Stimulated activated CD4-positive, alpha-beta T cell treated with anti-CD3 and anti-CD28 coated beads, Interleukin-1b, Interleukin-23, amount 100 ng/mL, for 4 hours (primary cell): Measurements from ENCODE around the gene FAF2.
"Not testable (repeated sequence)": the region's sequence is repeated elsewhere in the genome, so short reads cannot be mapped to it uniquely, and the experiment has no call there.

ENCODE experiments used
- DNase-seq, 2 donors: peaks; one replicate each; pipeline ENCODE4 v3.0.0-alpha.2; 2020; ENCODE audit warnings: low read depth in 2 of 2

The FAF2 gene

DNA sequence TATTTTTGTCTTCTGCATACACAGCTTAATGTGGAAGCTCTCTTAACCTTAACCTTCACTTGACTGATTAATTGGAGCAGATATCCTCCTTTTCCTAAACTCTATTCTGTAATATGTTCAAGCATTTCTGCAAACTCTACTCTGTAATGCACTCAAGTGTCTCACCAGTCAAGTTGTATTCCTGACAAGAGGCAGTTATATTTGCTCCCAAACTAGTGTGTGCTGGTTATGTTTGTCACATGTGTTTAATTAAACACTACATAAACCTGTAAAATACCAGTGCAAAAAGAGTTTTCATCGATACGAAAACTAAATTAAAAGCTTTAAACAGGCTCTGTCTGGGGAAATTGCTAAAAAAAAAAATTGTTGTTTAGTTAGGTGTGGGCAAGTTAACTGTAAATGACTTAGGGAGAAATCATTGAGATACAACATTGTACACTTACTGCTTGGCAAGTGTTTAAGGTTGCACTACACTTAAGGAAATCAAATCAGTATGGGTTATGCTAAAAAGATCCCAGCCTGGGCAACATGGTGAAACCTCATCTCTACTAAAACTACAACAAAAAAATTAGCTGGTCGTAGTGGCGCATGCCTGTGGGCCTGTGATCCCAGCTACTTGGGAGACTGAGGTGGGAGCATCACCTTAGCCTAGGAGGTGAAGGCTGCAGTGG lies 6.7 kb downstream of the FAF2 start:
- no peak for DNase-seq

DNA sequence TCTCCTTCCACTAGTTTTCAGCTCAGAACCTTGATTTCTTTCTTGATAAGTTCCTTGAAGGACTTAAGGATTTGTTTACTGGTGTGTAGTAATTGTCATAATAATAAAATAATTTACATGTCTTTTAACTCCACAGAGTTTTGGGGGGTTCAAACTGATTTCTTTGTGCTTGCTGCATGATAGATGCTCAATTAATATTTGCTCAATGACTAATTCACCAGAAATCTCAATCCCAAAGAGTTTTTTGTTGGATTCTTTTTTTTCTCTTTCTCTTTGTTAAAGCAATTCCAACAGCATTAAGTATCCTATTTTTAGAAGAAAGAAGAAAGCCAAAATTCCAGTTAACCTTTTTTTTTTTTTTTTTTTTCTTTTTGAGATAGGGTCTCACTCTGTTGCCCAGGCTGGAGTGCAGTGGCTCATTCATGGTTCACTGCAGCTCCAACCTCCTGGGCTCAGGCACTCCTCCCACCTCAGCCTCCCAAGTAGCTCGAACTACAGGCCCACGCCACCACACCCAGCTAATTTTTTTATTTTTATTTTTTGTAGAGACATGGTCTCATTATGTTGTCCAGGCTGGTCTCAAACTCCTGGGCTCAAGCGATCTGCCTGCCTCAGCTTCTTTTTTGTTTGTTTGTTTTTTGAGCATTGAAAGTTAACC lies 10.8 kb downstream of the FAF2 start:
- DNase-seq = no peak

DNA sequence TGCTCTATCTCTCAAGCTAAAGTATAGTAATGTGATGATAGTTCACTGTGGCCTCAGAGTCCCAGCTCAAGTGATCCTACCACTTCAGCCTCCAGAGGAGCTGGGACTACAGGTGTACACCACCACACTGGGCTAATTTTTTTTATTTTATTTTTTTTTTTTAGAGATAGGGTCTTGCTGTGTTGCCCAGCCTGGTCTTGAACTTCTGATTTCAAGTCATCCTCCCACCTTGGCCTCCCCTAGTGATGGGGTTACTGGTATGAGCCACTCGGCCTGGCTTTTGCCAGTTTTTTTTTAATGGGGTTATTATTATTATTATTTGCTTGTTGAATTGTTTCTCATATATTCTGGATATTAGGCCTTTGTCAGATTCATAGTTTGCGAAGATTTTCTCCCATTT lies 13.2 kb downstream of the FAF2 start:
- no peak for DNase-seq

DNA sequence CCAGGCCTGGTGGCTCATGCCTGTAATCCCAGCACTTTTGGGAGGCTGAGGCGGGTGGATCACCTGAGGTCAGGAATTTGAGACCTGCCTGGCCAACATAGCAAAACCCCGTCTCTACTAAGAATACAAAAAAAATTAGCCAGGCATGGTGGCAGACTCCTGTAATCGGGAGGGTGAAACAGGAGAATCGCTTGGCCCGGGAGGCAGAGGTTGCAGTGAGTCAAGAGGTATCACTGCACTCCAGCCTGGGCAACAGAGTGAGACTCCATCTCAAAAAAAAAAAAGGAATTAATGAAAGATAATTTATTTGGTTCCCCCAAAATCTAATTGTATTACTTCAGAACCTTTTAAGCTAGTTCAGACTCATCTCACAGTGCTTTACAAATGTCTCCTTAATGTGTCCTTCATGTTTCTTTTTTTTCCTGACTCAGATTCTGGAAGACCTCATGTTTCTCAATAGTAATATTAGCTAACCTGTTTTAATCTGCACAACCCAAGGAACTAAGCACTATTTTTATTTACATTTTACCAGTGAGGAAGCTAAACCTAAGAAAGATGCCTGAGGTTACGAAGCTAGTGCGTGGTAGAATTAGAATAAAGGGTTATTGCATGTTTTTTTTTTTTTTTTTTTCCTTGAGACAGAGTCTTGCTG lies 15.1 kb downstream of the FAF2 start:
- DNase-seq = no peak

DNA sequence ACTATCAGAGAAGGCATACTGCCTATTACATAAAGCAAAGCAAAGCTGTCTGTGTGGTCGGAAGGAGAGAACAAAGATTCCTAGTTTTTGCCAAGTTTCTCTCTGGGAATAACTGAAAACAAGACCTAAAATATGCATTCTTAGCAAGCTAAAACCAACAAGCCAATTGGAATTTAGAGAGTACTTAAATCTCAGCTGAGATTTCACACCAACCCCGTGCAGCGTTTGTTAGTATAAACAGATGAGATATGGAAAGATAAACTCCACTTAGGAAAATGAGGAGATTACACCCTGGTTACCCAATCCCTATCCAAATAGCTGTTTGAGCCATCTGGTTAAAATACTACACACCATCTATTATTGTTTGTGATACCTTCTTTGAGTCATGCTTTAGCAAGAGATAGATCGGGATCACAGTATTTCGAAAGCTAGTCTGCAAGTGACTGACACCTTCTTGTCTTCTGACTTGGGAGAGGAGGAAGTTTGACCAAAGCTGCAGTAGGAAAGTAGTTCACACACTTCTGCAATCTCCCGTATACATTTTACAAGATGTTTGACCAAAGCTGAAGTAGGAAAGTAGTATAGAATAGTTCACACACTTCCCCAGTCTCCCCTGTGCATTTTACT lies 18.2 kb downstream of the FAF2 start:
- no peak for DNase-seq

DNA sequence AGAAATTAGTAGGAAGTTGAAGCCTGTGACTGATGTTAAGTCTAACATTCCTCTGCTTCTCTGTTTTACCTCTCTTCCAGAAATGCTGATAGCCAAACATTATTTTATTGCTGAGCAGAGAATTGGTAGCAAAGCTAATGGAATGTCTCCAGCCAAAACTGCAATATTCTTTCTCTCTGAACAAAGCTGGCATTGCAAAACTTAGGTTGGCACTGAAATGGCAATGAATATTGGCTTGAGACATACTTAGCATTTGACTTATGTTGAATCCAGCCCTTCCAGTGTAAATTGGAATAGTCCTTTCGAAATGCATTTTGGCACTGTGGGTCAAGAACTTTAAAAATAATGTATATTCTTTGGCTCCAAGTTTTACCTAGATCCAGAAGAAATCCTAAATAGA lies 21.1 kb downstream of the FAF2 start:
- DNase-seq = no peak

DNA sequence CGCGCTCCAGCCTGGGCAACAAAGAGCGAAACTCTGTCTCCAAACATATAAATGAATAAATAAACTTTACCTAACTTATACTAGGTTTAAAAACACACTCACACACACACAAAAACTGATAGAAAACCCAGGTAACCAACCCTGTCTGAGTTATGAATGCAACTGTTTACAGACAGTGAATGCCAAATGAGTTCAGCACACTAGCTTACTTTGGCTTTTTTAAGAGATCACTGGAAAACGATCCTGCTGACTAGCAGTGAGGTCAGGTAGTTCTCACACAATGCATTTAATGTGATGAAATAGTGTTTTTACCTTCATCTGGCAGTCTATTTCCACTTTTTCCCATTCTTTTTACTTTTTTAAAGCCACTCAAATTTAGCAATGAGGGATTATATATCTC lies 22.4 kb downstream of the FAF2 start:
- DNase-seq = no peak

DNA sequence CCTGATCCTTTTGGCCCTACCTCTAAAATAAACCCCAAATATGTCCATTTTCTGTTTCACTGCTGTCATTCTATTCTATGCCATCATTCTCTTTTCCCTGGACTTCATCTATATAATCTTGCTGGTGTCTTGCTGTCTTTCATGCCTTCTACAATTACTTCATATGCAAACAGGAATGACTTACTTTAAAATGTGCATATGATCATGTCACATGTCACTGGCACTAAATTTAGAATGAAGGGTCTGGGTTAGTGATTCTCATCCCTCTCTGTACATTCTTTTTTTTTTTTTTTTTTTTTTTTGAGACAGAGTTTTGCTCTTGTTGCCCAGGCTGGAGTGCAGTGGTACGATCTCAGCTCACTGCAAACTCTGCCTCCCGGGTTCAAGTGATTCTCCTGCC lies 22.9 kb downstream of the FAF2 start:
- no peak for DNase-seq

DNA sequence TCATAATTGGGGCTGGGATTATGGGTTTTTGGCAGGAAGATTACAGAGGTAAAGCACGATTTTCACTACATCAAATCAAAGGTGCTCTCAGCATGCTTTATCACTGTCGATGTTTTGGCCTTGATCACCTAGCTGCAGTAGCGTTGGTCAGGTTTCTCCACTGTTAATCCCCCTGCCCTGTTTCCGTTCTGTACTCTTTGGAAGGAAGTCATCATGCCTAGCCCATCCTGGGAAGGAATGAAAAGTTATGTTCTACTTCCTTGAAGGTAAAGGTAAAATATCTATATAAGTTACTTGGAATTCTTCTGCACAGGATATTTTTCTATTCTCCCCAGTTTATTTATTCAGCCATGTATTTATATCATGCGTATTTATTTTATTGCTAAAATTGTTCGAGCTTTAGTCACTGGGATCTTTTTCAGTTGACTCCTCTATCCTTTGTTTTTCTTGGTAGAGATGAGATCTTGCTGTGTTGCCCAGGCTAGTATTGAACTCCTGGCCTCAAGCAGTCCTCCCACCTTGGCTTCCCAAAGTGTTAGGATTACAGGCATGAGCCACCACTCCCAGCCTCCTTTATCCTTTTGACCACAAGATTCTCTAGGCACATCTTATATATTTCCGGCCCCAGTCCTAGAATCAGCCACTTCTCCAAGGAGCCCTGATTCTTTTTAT lies 25.3 kb downstream of the FAF2 start:
- DNase-seq = no peak

DNA sequence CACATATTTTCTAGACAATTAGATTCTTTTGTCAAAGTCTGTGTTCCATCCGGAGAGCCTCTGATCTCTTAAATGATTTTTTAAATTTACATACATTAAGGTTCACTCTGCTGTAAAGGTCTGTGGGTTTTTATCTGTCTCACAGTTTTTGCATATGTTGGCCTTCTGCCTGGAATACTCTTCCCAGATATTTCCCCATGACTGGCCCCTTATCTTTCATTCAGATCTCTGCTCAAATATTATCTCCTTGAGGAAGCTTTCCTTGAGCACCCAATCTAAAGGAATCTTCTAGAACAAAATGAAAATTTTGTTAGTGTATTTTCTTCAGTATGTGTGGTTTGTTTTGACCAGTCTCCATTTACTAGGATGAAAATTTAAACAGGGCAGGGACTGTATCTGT lies 26.3 kb downstream of the FAF2 start:
- no peak for DNase-seq

DNA sequence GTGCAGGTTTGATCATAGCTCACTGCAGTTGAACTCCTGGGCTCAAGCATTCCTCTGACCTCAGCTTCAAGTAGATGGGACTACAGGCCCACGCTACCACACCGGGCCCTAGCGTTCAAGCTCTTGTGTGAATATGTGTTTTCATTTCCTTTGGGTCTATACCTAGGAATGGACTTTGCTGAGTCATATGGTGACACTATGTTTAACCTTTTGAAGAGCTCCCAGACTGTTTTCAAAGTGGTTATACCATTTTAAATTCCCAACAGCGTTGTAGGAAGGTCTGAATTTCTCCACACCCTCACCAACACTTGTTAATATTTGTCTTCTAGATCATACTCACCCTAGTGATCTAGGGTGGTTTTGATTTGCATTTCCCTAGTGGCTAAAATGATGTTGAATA lies 33.5 kb downstream of the FAF2 start:
- no peak for DNase-seq

DNA sequence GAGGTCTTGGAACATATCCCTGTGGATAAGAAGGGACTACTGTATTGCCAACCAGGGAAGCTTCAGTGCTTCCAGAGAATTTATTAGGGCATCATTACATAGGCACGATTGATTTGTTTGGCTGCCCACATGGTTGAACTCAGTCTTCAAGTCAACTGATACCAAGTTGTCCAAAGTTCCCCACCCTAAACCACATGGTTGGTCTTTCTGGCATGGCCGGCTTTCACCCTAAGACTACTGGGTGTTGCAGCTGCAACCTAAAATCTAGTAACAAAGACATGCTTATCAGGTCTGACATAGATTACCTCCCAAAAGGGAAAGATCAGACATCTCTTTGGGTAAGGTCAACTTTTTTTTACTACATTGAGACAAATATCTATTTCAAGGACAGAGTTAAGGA lies 37.0 kb downstream of the FAF2 start:
- no peak for DNase-seq

DNA sequence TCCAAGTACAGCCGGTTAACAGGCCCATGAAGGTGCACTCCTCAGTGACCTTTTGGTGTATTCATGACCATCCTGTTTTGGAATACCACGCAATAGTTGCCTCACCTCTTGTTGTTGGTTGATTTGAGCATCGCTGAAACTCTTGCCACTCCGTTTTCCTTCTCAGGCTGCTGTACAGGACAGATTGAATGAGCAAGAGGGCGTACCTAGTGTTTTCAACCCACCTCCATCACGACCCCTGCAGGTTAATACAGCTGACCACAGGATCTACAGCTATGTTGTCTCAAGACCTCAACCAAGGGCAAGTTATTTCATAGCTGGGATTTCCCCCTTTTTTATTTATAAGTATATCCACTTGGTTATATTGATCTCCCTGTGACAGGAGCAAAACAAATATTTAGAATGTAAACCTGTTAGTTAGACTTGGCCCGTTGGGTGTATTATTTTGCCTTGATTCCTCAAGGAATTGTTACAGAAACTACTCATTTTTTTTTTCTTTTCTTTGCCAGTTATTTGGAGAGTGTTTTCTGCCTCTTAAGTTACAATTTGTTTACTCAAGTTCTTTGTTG lies 38.1 kb downstream of the FAF2 start:
- no peak for DNase-seq

DNA sequence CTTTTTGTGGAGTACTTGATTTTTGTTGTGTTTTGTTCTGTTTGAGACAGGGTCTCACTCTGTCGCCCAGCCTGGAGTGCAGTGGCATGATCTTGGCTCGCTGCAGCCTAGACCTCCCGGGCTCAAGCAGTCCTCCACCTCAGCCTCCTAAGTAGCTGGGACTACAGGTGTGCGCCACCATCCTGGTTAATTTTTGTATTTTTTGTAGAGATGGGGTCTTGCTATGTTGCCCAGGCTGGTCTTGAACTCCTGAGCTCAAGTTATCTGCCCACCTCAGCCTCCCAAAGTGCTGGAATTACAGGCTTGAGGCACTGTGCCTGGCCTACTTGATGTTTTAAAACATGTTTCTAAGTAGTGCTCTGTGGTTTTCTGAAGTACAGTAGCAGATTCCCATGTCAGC lies 39.0 kb downstream of the FAF2 start:
- not testable (repeated sequence) for DNase-seq

DNA sequence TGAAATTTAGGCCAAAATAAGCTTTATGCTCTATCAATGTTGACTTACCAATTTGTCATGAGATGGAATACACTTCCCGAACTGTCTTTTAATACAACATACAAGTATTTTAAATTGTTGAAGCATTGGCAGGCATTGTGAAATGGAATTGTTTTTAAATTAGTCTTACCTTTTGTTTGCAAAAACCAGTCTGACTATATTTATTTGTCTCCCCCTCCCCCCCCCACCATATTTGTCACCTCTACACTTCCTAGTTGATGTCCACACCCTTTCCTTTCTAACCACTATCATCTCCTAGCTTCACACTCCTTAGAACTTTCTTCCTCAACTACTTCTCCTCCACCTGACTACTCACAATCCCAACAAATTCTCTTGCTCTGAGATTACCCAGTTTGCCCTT lies 40.9 kb downstream of the FAF2 start:
- DNase-seq = no peak

DNA sequence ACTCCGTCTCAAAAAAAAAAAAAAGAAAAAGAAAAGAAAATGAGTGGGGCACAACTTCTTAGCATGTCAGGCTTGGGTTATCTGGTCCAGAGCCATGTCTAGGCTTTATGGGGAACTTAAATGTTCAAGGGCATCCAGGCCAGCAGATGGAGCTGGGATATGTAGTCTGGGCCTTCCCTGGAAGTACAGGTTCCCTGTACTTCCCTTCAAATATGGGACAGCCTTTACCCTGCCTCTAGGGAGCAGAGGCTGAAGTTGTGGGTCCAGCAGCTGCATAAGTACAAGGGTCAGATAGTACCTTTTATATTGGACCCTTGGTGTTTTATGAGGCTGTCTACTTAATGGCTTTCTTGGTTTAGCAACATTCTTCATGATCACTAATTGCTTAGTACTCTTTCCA lies 42.1 kb downstream of the FAF2 start:
- no peak for DNase-seq

DNA sequence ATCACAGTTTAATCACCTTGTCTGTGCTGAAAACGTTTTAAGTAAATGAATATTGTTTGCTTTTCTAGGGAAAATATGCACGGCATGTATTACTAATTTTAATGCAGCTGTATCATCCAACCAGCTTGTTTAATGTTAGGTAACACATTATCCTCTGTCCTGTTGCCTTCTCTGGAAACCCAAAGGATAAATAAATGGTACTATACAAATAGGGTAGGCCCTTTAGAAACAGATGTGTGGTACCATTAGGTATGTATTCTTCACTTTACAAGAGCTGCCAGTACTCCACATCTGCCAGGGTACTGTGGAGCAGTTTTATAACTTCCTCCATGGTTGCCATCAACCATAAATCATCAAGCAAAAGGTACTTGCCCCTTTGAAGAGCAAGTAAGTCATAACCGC lies 42.9 kb downstream of the FAF2 start:
- no peak for DNase-seq

DNA sequence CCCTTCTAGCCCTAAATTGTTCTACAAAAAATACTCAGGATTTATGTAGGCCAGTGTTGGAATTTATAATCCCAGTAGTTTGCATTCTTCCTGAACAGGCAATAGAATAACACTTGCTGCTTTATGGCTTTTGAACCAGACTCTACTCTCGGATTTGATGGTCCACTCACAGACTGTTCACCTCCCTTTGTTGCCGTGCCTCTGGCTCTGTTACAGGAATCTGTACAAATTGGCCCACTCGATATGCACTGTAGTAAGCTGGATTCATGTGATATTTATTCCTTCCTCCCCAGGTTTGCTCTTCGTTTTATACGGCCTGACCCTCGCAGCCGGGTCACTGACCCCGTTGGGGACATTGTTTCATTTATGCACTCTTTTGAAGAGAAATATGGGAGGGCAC lies 43.7 kb downstream of the FAF2 start:
- DNase-seq = no peak

DNA sequence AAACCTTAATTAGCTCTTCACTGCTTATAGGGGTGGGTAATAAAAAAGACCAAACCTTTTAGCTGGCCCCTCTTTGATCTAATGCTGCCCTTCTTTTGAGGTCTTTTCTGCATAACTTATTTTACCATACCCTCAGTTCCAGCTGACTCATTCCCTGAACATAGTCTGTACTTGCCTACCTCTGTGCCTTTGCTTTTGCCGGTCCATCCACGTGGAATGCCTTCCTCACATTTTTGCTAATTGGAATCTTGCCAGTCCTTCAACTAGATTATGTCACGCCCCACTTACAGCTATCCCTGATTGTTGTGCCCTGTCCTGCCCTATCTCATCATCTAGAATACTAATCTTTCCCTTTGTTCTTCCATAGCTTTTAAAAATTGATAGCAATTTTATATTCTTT lies 44.2 kb downstream of the FAF2 start:
- no peak for DNase-seq

DNA sequence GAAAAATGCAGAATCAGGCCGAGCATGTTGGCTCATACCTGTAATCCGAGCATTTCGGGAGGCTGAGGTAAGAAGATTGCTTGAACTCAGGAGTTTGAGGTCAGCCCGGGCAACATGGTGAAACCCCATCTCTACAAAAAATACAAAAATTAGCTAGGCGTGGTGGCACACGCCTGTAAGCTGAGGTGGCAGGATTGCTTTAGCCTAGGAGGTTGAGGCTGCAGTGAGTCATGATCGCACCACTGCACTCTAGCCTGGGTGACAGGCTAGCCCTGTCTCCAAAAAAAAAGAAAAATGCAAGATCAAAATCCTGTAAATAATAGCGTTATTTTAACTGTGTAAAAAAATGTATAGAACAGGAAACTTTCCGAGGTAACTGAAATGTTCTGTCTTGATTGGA lies 49.7 kb downstream of the FAF2 start:
- DNase-seq = no peak

DNA sequence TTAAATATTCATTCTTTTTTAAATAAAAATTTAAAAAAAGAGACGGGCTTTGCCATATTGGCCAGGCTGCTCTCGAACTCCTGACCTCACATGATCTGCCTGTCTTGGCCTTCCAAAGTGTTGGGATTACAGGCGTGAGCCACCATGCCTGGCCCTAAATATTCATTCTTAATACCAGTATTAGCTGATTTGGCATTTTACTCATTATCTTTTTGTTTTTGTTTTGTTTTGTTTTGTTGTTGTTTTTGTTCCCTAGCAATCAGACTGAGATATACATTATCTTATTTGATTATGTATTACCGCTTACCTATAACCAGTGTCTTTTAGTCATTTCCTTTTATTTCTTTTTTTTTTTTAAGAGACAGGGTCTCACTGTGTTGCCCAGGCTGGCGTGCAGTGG lies 51.1 kb downstream of the FAF2 start:
- no peak for DNase-seq

DNA sequence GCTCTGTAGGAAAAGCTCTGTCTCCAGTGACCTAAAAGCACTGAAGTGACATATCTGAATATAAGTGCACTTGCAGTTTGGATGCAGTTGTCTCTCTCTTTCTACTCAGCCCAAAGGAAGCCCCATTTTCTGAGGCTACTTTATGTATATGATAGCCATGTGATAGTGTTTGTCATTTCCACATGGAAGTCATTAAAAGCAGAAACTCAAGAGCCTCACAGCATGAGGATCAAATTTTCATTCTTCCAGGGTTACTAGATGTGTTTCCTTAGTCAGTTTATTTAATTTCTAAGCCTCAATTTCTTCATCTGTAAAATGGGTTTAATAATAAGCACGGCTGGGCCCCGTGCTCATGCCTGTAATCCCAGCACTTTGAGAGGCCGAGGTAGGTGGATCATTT lies 52.3 kb downstream of the FAF2 start:
- no peak for DNase-seq
